ENCODE measurements around the gene ERN1. TPM values are rescaled to one million over a fixed set of nuclear protein-coding genes. Genes with fewer than 3 reads are reported as not detected.

The ERN1 gene
- polyA plus RNA-seq, 3 donors, result 11.0 to 27.5 (median 13.7) TPM

- Histone ChIP-seq H3K4me3 (replicated peaks in 1 of 3; ENCODE audit: low read depth in 2 of 3, low read length in 3 of 3) (no peak overlapping the region), H3K79me2 (ENCODE audit: insufficient read depth, low read length) (no peaks in the 10 kb centered on the region), H3K27me3 (ENCODE audit: control insufficient read depth in 2 of 2, insufficient read depth in 2 of 2, low read length in 2 of 2) (peaks cover 8 to 21% of the 10 kb centered on the region in 2 donors), H3K27ac (ENCODE audit: low read depth in 1 of 2, low read length in 2 of 2) (no peak overlapping the region), H3K4me2 (replicated peaks; ENCODE audit: extremely low read depth, low read length, poor library complexity, severe bottlenecking) (no peak overlapping the region), H2AFZ (ENCODE audit: insufficient read depth, low read depth, low read length, poor library complexity, severe bottlenecking) (no peak overlapping the region), H4K20me1 (ENCODE audit: insufficient read depth, low read length) (no peaks in the 10 kb centered on the region), H3K9ac (ENCODE audit: insufficient read depth, low read length, poor library complexity, severe bottlenecking) (no peak overlapping the region), H3K9me3 (replicated peaks in 1 of 2; ENCODE audit: control insufficient read depth in 1 of 2, insufficient read depth in 1 of 2, low read length in 2 of 2) (no peaks in the 10 kb centered on the region), H3K4me1 (ENCODE audit: control insufficient read depth in 1 of 2, insufficient read depth in 2 of 2, low read length in 2 of 2) (peaks cover 22 to 24% of the 10 kb centered on the region in 2 donors), H3K36me3 (replicated peaks in 1 of 2; ENCODE audit: control insufficient read depth in 1 of 2, insufficient read depth in 2 of 2, low read length in 2 of 2) (no peaks in the 10 kb centered on the region)
- no peak overlapping the region for H3K4me3 Mint-ChIP-seq
- H3K27ac Mint-ChIP-seq, result no peak overlapping the region
- no peaks in the 10 kb centered on the region for H3K36me3 Mint-ChIP-seq
- no peak for TF ChIP-seq CTCF (IDR thresholded peaks at IDR 0.05)
- intact Hi-C loops (cut with micrococcal nuclease), result loop anchor here (5.0 kb wide), 1 partner anchor 34 kb away; no protein-coding TSS in a partner anchor
- DNase-seq, result no peak
- H3K9me3 Mint-ChIP-seq, result peaks cover 0 to 14% (median 3%) of the 10 kb centered on the region in 7 donors
- H3K27me3 Mint-ChIP-seq (ENCODE audit: low read depth in 3 of 3), result peaks cover 25 to 43% (median 36%) of the 10 kb centered on the region in 3 donors
- 95% methylated on average over 3 of the region's 3 CpGs for WGBS (ENCODE audit: insufficient coverage)
- peaks cover 23% of the 10 kb centered on the region for H3K4me1 Mint-ChIP-seq
Measured at GRCh38 chr17:63993368-63993985, 136.5 kb downstream of the ERN1 start.

GRCh38 chr17:63991611-63992010 is 138.3 kb downstream of the ERN1 start:
- Histone ChIP-seq H3K4me1 (ENCODE audit: control insufficient read depth in 1 of 2, insufficient read depth in 2 of 2, low read length in 2 of 2) (peaks cover 11 to 16% of the 10 kb centered on the region in 2 donors), H3K36me3 (replicated peaks in 1 of 2; ENCODE audit: control insufficient read depth in 1 of 2, insufficient read depth in 2 of 2, low read length in 2 of 2) (no peaks in the 10 kb centered on the region), H3K27ac (ENCODE audit: low read depth in 1 of 2, low read length in 2 of 2) (no peak overlapping the region), H3K4me3 (replicated peaks in 1 of 3; ENCODE audit: low read depth in 2 of 3, low read length in 3 of 3) (no peak overlapping the region), H3K9me3 (replicated peaks in 1 of 2; ENCODE audit: control insufficient read depth in 1 of 2, insufficient read depth in 1 of 2, low read length in 2 of 2) (no peaks in the 10 kb centered on the region), H3K9ac (ENCODE audit: insufficient read depth, low read length, poor library complexity, severe bottlenecking) (no peak overlapping the region), H4K20me1 (ENCODE audit: insufficient read depth, low read length) (no peaks in the 10 kb centered on the region), H3K27me3 (ENCODE audit: control insufficient read depth in 2 of 2, insufficient read depth in 2 of 2, low read length in 2 of 2) (peaks cover 0 to 3% of the 10 kb centered on the region in 2 donors), H3K4me2 (replicated peaks; ENCODE audit: extremely low read depth, low read length, poor library complexity, severe bottlenecking) (no peak overlapping the region), H2AFZ (ENCODE audit: insufficient read depth, low read depth, low read length, poor library complexity, severe bottlenecking) (no peak overlapping the region), H3K79me2 (ENCODE audit: insufficient read depth, low read length) (no peaks in the 10 kb centered on the region)
- Mint-ChIP-seq H3K27me3 (ENCODE audit: low read depth in 3 of 3) (peaks cover 7 to 26% (median 17%) of the 10 kb centered on the region in 3 donors), H3K27ac (peak overlapping the region in 2 of 7 donors; percentile 46 to 54), H3K36me3 (no peaks in the 10 kb centered on the region), H3K9me3 (peaks cover 0 to 5% (median 3%) of the 10 kb centered on the region in 7 donors), H3K4me3 (no peak overlapping the region), H3K4me1 (peaks cover 22% of the 10 kb centered on the region)
- TF ChIP-seq CTCF (IDR thresholded peaks at IDR 0.05), result no peak
- intact Hi-C loops (cut with micrococcal nuclease), result loop anchor here (5.0 kb wide), 1 partner anchor 36 kb away; no protein-coding TSS in a partner anchor
- 85% methylated on average over 11 of the region's 11 CpGs for WGBS (ENCODE audit: insufficient coverage)
- no peak for DNase-seq
